ENCODE data around the gene SATB1.
A peak's percentile ranks its signal among the peaks of the same experiment; 100 is the strongest.
"Not testable (repeated sequence)": the region's sequence is repeated elsewhere in the genome, so short reads cannot be mapped to it uniquely, and the experiment has no call there.

SATB1 gene

DNA sequence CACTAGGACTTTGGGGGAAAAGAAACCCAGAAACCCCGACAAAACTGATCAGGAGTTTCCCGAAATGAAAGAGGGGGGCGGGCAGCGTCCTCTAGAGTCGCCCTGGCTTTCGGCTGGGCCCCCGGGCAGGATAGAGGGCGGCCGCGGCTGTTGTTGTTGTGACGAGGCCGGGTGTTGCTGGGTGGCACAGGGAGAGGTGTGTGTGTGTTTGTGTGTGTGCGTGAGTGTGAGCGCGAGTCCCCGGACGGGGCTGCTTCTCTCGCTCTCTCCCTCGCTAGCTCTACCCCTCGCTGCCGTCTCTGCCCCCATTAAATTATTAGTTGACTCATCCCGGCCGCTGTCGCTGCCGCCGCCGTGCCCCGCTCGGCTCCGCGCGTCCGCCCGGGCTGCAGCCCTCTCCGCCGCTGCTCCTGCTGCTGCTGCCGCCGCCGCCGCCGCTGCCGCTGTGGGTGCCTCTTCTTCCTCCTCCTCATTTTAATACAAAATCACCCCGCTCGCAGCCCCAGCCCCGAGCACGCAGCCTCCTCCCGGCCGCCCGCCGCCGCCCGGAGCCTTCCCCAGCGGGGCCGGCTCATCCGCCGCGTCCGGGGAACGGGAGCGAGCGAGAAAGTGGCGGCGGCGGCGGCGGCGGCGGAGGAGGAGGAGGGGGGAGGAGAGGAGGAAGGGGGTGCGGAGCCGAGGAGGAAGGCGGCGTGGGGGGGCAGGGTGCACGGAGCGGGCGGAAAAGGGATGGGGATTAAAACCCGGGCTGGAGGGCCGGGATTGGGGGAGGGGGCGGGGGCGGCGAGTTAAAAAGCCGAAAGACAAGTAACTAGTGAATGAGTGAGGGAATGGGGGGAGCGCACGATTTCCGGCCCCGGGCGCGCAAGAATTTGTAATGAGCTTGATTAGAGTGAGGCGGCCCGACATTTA, at the start of gene SATB1:
TSS of gene SATB1 (minus strand) at position 611 of the 912 bp plus-strand sequence. CDS start 4,372 bp downstream, outside the sequence.
- peak; percentile 76 for DNase-seq

DNA sequence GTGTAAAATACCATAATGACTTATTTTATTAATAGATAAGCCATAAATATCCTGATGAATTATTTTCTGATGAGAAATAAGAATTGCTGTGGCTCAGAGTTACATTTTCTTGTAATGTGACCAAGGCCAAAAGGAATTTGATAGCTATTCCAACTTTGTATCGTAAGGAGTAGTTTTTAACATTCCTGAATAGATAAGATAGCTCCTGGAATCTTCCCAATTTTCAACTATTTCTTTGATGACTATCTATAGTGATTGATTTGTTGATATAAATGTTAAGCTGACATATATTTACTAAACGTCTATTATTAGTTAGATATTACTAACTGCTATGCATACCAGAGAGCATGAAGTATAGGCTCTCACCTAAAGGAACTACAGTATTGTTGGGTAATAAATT, 49.1 kb upstream of the SATB1 start:
- DNase-seq, result no peak

DNA sequence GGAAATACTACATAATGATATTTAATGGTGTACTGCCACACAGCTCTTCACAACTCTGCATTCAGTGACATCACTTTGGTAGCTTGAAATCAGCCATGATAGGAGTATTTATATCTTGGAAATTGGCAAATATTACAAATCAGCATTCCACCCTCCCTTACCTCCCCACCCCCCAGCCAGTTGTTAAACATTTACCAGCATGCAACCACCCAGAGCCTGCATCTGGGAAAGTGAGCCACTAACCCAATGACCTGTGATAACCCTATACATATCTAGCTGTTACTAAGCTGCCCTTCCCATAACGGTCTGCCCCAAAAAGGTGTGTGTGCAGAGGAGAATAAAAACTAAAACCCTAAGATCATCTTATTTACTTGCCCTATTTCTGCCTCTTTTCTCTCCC, 44.6 kb upstream of the SATB1 start:
- no peak for DNase-seq

DNA sequence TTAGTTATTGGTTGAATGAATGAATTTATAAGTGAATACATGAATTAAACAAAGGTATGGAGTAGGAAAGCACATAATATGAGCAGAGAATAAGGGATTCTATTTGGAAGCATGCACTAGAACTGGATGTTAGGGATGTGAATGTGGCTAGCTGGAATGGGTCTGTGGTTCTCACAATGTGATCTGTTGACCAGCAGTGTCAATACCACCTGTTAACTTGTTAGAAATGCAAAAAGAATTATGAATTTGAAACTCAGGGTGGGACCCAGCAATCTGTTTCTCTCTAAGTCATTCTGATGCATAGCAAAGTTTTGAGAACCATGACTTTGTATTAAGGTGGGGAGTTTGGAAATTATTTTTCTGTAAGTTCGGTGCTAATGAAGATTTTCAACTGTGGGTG, 41.0 kb upstream of the SATB1 start:
- DNase-seq, result no peak

DNA sequence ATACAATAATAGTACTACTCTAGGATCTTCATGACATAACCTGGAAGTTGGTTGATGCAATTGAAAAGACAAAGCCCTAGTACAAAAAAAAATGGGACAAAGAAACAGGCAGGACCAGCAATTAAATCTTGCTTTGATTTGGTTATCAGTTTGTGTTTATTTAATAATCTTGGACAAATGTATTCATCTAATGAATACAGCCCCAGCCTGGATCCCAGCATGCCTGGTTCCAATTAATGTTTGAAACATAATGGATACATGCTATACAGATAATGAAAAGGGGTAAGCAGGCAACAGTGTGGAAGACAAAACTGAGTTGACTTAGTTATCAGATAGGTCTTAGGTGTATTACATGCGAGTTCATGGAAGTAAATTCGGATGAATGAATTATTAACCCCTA, 29.6 kb upstream of the SATB1 start:
- DNase-seq, result no peak

DNA sequence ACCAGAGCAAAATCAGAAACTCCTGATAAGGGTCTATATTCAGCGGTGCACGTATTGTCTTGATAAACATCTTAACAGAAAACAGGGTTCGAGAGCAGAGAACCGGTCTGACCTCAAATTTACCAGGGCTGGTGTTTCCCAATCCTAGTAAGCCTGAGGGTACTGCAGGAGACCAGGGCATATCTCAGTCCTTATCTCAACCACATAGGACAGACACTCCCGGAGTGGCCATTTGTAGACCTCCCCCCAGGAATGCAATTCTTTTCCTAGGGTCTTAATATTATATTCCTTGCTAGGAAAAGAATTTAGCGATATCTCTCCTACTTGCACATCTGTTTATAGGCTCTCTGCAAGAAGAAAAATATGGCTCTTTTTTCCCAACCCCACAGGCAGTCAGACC, 24.5 kb upstream of the SATB1 start:
- not testable (repeated sequence) for DNase-seq

DNA sequence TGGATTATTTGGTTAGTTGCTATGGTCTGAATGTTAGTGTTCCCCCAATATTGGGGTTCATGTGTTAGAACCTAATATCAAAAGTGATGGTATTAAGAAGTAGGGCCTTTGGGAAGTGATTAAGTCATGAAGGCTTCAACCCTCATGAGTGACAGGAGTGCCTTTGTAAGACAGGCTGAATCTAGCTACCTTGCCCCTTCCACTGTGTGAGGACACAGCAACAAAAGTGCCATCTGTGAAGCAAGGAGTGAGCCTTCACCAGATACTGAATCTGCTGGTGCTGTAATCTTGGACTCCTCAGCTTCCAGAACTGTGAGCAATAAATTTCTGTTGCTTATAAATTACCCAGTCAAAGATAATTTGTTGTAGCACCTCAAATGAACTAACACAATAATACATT, 22.6 kb upstream of the SATB1 start:
- no peak for DNase-seq

DNA sequence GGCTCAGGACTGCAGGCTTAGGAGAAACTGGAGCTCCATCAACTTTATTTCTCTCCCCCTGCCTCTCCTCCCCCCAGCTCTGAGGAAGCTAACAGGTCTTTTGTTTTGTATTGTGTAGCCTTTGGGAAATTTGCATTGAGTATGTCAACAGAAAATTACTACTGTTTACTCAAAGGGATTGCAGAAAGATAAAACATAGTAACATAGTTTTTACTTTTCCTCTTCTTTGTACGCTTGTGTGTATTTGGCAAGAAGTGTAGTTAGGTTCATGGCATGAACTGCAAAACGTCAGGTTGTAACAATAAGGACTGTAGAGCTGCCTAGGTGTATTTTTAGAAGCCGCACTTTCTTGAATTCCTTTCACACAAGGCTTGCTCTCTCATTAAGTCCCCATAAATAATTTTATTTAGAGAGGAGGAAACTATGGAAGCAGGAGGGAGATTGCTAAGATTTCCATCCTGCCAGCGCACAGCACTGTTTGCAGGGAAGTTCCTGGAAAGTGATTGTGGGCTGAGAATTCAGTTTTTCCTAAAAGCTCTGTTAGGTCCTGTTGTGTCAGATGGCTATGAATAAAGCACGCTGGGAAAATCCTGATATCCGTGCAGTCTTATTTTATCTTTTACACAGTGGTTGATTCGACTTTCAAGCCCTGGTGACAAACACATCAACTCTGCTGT, 21.1 kb upstream of the SATB1 start:
- no peak for DNase-seq

DNA sequence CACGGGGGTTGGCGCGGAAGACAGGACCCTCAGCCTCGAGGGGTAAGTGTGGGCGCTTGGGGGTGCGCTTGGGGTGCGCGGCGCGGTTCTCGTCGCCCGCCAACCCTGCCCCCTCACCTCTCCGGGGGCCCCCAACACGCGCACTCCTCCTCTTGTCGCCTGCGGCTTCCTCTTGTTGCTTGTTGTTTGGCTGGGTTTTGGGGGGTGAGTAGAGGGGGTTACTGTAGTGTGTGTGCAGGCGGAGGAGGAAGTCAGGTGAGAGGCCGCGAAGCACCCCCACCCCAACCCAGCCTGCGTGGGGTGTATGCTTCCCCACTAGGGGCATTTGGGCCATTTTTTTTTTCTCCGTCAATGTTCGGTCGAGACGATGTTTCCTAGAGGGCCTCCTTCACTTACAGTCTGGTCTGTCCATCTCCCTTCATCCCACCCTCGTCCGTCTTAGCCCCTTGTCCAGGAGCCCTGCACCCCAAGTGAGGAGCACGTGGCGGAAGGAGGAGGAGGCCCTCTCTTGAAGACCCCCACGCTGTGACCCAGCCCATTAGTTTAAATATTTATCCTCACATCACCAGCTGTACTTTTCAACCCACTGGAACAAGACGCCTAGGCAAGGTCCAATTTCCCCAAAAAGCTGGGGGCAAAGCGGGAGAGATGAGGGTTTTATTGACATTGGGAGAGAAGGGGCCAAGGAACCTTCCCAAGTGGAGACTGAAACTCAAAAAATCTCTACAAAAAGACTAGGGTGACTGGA, 20.4 kb upstream of the SATB1 start:
- DNase-seq, result peak; percentile 51

DNA sequence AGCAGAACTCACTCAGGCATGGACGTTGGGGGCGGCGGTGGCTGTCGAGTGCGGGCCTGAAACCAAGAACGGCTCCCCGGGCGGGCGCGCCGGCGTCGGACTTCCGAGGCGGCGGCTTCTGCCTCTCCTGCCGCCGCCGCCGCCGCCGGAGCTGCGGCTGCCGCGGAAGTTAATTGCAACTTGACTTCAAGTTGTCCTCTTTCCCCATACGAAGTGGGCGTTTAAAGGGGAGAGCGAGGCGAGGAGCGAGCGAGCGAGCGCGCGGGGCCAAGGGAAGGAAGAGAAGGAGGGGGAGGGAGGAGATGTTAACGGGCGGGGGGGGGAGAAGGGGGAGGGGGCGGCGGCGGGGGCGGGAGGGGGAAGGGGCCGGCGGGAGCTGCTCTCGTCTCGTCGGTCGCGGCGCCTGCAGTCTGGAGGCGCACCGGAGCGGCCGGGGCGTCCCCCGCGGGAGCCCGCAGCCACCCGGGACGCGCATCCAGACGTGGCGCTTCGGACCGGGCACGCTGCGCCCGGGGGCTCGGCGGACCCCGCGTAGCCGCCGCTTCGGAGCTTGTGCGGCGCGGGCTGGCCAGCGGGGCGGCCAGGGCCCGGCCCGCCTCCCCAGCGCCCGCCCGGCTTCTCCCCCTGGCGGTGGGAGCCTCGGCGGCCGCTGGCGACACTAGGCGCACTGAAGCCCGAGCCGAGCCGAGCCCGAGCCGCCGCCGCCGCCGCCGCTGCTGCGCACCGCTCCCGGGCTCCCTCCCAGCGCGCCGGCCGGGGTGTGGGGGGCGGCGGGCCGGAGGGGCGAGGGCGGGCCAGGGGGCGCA, 19.7 kb upstream of the SATB1 start:
- peak; percentile 80 for DNase-seq

DNA sequence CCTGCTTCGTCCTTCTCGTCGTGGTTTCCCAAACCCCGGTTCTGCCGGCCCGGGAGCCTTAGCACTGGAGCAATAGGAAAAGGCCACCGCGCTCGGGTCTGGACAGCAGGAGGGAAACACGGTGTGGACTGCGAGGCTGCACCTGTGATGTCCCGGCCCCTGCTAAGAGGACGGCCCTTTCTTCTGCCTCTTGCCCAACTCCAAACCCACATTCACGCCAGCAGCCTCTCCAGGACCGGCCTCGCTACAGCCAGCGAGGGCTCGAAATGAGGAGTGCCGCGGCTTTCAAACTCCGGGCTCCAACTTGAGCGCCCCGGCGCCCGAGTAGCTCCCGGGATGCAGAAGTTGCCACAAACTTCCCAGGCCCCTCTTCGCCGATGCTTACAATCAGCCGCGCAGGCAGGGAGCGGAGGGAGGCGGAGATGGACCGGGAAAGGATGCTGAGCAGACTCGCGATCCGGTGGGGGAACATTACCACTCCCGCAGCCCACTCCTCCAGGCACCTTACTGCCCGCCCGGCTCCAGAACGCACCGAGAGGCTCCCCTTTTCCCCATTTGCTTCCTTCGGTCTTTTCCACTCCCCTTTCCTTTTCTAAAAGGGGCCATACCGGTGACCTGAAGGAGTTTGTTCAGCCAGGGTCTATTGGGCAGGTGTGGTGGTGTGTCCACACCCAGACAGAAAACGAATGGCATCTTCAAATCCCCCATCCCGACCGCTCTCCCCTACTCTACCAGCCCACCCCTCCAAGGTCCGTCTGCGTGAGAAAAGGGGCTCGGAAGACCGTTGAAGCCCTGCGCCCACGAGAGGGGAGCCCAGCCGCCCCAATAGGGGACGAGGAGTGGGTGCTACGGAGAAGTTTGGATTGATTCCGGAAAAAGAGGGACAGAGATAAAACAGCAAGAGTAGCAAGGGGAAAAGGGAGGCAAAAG, 18.8 kb upstream of the SATB1 start:
- no peak for DNase-seq

DNA sequence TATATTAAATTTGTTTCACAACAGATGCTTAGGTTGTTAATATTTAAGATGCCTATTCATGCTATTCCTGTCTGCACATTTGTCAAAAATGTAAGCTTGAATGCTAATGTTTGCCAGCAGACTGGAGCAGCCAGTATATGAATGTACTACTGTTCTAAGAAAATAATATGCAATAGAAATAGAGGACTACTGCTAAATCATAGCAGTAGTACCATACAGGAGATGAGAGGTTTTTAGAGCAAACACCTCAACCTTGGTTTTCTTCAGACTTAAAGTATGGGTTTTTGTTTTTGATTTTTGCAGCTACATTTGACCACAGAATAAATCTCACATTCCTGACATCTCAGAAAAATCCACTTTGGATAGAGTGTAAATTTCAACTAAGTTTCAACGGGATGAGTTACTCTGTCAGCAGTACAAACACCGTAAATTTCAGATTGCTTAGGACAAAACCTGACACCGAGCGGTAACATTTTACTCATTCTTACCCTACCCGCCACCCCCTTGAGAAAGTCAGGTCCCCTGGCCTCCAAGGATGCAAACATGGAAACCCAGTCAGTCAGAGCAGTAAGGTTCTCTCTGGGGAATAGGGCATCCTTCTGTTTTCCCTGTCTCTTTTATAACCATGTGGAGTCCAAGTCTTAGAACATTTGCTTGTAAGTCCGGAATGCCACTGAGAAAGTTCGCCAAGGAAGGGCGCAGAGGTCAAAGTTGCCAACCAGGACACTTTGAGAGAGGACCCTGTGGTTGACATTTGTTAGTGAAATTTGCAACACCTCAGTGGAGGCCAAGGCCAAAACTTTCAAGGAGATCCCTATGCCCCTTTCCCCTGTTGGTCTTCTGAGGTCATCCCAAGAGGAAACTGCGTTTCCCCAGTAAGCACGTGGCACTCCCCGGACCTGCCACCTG, 17.9 kb upstream of the SATB1 start:
- no peak for DNase-seq

DNA sequence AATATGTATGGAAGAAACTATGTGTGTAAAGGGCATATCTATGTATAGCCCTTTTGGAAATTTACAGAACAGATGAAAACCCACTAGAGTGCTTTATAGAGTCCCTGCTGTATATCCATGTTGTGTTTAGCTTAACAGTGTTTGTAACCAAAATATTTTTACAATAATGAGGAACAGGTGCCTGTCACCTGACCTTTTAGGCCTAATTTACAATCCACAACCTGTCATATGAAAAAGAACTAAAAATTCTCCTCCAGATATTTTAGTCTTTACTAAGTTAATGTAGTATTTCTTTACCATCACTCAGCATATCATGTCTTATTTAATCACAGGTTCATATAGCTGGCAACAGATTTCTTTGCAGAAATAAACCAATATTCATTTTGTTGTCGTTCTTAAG, 16.4 kb upstream of the SATB1 start:
- DNase-seq, result no peak

DNA sequence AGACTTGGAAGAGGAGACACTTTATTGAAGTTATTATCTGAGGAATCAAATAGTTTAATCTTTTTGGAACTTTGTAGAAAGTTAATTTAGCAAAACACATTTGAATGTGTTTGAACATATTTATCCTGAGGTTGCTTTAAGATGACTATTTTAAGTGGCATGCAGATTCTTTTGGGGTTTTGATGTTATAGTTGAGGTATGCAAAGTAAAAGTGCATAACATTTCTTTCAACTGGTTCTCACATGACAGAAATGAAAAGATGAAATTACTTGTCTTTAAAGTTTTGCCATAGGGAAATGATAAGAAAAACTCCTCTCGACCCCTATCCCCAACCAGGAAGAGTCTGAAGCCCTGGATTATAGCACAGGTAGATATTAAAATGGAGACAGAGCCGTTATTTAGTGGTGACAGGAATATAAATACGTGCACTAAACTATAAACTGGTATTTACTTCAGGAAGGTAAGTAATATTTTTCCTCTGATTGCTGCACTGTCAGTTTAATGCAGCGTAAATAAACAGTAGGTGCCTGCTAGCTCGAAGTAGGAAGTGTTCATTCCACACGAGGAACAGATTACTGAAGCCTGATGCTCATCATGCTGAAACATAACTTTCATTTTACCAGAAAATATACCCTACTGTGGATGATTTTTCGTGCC, 15.1 kb upstream of the SATB1 start:
- DNase-seq, result no peak

DNA sequence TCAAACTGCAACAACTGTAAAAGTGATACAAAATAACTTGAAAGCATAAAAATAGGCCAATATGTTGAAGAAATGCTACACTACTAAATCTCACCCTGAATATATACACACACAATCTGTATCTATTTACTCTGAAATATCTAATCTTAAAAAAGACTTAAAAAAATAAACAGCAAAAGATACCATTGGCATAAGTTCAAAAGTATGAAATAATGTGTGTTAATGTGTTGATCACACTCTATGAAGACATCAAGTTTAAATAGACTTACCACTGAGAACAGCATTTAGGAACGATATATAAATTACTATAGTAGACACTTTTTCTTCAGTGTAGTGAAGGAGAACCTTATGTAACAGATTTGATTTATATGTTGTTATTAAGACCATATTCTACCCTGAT, 14.1 kb upstream of the SATB1 start:
- no peak for DNase-seq

DNA sequence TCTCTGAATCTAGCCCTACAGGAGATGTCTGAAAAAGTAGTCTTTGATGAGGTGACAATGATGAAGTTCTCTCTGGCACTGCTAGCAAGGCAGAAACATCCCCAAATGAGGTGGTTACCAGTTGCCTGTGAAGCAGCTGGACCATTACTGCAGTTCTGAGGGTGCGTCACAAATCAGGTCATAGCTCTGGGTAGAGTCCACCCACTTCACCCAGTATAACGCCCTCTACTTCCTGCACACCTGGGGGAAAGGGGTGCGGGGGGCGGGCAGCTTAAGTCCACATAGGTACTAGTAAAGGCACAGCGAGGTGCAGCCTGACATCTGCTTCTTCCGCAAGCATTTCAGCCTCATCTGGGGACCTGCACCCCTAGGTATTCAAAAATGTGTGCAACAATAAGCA, 13.4 kb upstream of the SATB1 start:
- no peak for DNase-seq

DNA sequence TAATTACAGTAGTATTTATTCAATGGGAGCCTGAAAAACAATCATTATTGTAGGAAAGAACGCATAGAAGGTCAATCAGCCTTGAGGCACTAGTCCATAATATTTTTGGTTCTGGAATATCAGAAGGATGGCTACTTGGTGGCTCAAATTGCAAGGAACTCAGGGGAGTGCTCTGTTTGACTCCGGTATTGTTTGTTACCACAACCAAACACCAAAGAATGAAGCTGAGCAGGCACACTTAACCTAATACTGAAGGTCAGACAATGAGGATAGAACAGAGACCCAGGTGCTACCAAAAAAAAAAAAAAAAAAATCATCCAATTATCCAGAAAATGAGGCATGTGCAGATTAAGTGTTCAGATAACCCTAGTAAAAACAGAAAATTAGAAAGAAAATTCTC, 11.1 kb upstream of the SATB1 start:
- no peak for DNase-seq

DNA sequence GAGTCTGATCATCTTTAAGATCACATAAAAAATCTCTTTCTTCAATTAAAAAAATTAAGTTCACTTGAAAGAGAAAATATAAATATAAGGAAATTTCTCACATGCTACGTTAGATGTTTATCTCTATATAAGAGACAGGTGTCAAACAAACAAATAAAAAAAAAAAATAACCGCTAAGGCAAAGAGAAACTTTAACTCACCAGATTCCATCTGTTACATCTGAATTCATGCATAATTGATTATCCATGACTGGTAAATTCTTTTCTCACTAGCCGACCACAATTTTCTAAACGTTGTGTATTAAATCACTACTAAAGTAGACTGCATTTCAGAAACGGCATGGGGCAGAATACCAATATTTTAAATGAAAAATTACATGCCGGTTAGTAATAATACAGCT, 9.6 kb upstream of the SATB1 start:
- no peak for DNase-seq

DNA sequence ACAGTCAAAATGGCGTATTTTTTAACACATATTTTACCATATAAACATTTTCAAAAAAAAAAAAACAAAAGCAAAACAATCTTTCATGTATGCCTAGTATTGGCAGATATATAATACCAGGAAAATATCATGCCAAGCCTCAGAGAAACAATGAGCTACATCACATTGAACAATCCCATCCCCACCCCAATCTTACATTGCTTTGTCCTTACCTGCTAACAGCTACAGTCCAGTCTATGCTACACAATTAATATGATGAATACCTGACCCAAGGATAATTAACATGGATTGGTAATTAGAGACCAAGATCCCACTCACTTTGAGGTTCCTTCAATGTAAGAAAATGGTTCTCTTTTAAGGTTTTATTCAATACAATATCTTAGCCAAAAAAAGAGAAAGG, 7.6 kb upstream of the SATB1 start:
- DNase-seq, result no peak

DNA sequence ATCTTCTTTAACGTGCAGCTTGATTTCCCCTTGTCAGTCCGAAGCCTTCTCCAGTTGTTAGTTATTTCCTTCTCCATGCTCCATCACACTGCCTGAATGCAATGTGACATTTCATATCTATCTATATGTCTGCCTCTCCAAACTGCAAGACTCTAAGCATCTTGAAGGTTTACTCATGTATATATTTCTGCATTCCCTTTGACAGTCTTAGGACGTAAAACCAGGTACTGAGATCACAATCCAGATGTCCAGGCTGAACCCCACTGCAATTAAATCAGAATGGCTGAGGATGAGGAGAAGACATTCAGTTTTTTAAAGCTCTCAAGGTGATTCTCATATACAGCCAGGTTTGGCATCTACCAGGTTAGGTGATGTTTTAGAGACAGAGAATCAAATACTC, 6.1 kb upstream of the SATB1 start:
- DNase-seq, result no peak

Measured in RPMI8226 (cell line).